GM12892 (cell line): Measurements from ENCODE around the gene COG5.

Experiments
- POLR2A ChIP-seq: IDR thresholded peaks from 2 replicates; pipeline ENCODE4 v1.6.1; 2011; ENCODE audit warnings: low read depth, low read length, control low read depth
- POLR2AphosphoS5 ChIP-seq: IDR thresholded peaks from 2 replicates; pipeline ENCODE4 v1.6.1; 2011; ENCODE audit warnings: low read depth, low read length, control low read depth
- TAF1 ChIP-seq: IDR thresholded peaks from 2 replicates; pipeline ENCODE4 v1.6.1; 2011; ENCODE audit warnings: low read depth, mild to moderate bottlenecking, control low read depth, low read length, borderline replicate concordance

GRCh38 chr7:107551936-107552335 is 11.8 kb downstream of the COG5 start:
- TF ChIP-seq POLR2AphosphoS5 (no peak), POLR2A (no peak), TAF1 (no peak)
